ELF-1 (cell line): ENCODE results near the gene ZNF804B.
"Not testable (repeated sequence)": the region's sequence is repeated elsewhere in the genome, so short reads cannot be mapped to it uniquely, and the experiment has no call there.

Source experiments
- DNase-seq: peaks from one replicate; pipeline ENCODE4 v3.0.0-alpha.2; 2016; ENCODE audit warnings: low read depth, low spot score

Gene ZNF804B

GRCh38 chr7:89077992-89078391 lies 318.5 kb downstream of the ZNF804B start:
- no peak for DNase-seq

- no peak for DNase-seq
These were observed 326.1 kb downstream of the ZNF804B start for GRCh38 chr7:89085580-89085979.

DNA sequence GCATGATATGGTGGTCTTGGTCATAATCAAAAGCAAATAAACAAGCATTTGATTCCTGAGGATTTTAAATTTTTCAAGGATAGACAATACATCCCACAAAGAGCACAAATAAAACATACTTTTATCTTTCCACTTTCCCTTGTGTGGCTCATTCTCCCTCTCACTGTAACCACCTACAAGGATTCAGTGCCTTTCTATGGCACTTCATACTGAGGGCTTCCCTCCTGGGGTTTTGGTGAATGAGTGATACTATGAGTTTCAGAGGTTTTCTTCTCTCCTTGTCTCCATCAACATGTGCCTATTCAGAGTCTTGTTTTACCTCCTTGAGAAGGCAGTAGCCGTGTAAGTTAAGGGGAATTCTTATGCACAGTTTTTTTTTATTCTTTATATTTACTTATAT lies 332.1 kb downstream of the ZNF804B start:
- no peak for DNase-seq

DNA sequence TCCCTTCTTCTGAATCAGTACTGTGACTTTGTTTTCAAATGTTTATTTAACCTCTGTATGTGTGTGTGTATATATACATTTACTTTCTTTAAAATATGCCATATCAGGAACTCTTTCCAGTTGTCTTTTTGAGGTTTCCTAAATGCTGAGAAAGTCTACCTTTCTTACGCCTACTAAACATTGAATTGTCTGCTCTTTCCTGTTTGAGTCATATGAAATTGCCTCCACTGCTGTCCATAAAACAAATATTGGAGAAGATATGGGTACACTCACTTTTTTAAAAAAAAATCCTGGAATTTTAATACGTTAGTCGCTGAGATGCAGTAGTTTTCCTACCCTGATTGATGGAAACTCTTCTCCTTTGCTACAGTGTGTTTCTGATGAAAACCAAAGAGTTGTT lies 334.8 kb downstream of the ZNF804B start:
- DNase-seq, result no peak

GRCh38 chr7:89103564-89103963 lies 344.1 kb downstream of the ZNF804B start:
- DNase-seq, result no peak

- no peak for DNase-seq
These were observed 345.5 kb downstream of the ZNF804B start for GRCh38 chr7:89104748-89105685.

GRCh38 chr7:89123871-89124270 lies 364.4 kb downstream of the ZNF804B start:
- no peak for DNase-seq

- no peak for DNase-seq
These were observed 370.3 kb downstream of the ZNF804B start for GRCh38 chr7:89129600-89130375.

DNA sequence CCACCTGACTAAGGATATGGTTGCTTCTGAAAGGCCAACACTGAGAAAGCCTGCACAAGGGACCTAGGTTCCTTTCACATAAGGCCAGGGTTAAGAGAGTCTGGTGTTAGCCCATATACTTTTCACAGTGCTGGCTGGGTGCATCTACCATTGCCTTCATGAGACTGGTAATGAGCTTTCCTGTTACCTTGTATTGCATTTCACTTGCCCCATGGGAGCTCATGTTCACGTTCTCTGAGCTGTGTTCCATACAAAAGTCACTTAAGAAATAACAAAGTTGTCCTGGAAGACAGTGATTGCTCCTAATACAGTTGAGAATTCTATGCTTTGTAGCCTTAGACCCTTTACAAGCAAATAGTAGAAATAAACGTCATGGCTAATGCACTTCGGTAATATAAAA lies 373.9 kb downstream of the ZNF804B start:
- DNase-seq, result no peak

DNA sequence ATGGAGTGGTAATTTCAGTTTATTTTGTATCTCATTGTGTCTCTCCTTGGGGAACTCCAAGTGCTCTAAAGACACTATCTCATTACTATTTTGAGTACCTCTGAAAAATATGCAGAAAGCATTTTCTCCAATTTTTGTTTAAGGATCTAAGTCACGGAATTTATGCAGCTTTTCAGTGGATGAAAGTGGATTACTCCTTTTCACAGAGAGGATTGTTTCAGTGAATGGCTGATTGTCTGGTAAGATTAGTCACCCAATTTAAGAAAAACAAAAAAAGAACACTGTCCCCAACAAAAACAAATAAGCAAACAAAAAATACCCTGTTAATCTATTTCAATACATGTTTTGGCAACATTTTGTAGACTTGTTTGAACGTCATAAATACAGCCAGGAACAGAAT lies 374.3 kb downstream of the ZNF804B start:
- DNase-seq, result no peak

DNA sequence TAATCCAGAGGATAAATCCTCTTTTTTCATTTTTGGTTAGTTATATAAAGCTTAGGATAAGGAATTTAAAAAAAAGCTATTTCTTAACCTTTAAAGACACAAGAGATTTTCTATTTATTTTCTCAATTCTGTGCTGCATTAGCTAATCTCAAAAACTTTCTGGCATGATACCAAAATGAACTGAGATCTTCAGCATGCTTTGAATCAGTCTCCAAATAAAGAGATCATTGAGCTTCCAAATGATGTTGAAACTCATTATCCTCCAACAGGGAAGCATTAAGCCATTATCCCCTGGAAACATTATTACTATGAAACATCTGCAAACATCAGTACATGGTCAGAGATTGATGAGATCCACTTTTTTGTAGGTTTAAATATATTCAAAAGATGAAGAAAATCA lies 386.3 kb downstream of the ZNF804B start:
- DNase-seq, result no peak

DNA sequence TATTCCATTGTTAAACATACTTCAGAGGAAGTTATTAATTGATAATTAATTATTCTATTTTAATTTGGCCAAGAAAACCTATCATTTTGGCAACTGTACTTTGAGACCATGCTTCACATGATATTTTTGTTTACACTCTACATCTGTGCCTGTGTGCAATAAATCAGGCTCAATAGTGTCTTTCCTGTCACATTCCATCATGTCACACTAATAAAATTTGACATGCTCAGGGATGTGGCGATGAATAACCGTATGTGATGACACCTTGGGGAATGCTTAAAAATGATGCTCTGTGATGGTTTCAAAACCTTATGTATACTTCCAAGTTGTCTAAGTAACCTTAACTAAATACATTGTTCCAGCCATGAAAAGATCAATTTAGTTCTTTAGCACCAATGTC lies 400.6 kb downstream of the ZNF804B start:
- no peak for DNase-seq

GRCh38 chr7:89165421-89165820 lies 405.9 kb downstream of the ZNF804B start:
- DNase-seq, result no peak

- DNase-seq, result no peak
These were observed 411.1 kb downstream of the ZNF804B start for GRCh38 chr7:89170628-89171027.

DNA sequence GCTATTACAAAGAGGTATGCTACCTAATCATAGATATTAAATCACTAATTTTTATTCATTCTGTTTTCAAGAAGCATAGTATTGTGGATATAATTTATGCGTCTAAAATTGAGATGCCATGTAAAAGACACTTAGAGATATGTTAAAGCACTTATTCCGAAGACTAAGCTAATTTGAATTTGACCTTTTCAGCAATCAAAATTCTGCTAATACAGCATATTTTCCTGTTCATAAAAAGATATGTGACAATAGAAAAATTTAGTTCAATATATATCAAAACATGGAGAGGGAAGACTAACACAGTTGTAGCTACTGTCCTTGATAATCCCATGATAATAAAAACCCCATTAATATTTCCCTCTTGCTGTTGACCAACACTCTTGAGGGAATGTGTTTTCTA lies 422.6 kb downstream of the ZNF804B start:
- no peak for DNase-seq

DNA sequence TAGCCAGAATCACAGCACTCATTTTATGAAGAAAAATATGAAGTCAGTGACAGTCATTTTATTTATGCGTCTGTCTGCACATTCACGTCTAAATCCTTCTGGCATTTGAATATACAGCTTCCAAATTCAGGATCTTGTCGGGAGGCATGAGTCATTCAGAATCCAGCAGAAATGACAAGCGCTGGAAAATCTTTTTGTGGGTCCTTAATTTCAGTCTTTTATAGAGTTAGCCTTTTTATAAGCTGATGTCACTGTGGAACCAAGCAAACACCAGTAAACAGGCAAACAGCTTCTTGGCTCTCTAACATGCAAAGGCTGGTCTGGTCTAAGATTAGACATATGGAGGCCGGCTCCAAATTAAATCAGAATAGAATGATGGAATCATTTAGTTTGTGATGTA lies 424.2 kb downstream of the ZNF804B start:
- no peak for DNase-seq

- DNase-seq, result no peak
These were observed 441.3 kb downstream of the ZNF804B start for GRCh38 chr7:89200758-89201157.

GRCh38 chr7:89223900-89224395 lies 464.4 kb downstream of the ZNF804B start:
- no peak for DNase-seq

DNA sequence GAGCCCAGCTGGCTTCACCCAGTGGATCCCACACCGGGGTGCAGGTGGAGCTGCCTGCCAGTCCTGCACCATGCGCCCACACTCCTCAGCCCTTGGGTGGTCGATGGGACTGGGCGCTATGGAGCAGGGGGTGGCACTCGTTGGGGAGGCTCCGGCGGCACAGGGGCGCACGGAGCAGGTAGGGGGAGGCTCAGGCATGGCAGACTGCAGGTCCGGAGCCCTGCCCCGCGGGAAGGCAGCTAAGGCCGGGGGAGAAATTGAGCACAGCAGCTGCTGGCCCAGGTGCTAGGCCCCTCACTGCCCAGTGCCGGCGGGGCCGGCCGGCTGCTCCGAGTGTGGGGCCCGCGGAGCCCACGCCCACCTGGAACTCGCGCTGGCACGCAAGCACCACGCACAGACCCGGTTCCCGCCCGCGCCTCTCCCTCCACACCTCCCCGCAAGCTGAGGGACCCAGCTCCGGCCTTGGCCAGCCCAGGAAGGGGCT lies 469.2 kb downstream of the ZNF804B start:
- DNase-seq, result not testable (repeated sequence)

DNA sequence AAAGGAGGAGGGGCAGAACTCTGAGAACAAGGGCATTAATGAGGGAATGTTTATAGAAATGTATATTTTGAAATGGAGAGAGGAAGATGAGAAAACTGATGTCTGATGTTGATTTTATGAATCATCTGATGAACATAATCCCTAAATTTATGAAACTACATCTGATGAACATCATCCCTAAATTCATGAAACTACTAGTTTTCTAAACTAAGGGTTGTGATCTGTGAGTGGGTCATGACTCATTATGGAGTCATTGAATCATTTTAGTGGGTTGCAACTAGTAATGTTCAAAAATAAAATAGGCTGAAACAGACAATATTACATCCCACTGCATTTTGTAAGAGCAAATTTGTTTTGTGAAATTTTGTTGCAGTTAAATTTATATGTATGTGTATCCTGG lies 478.7 kb downstream of the ZNF804B start:
- no peak for DNase-seq

- no peak for DNase-seq
These were observed 486.7 kb downstream of the ZNF804B start for GRCh38 chr7:89246196-89246595.

DNA sequence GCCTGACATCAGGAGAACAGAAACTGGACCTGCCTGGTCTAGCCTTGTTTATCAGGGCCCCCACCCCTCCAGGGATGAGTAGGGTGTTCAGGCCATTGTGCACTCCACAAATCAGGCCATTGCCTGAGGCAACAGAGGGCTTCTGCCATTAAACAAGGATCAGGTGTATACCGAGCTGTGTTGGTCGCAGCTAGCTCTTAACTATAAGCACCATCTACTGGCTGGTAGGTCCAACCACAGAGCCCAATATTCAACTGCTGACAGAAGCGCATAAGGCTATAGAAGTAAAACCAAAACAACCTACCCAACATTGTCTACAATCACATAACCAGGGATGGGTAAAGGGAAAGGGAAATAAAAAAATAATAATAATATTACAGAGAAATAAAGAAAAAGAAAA lies 487.7 kb downstream of the ZNF804B start:
- no peak for DNase-seq
